ENCODE results near the gene MLXIP.
"Not testable (repeated sequence)": the region's sequence is repeated elsewhere in the genome, so short reads cannot be mapped to it uniquely, and the experiment has no call there.

MLXIP gene

GRCh38 chr12:122054842-122055520, 23.6 kb upstream of the MLXIP start:
- no peak for DNase-seq (ENCODE audit: low read depth in 2 of 3, low spot score in 1 of 3)

- not testable (repeated sequence) for DNase-seq (ENCODE audit: low read depth in 2 of 3, low spot score in 1 of 3)
Measured at GRCh38 chr12:122056406-122056805, 22.1 kb upstream of the MLXIP start.

- DNase-seq (ENCODE audit: low read depth in 2 of 3, low spot score in 1 of 3): no peak
Measured at GRCh38 chr12:122057007-122057735, 21.4 kb upstream of the MLXIP start.

GRCh38 chr12:122057769-122058168, 20.8 kb upstream of the MLXIP start:
- no peak for DNase-seq (ENCODE audit: low read depth in 2 of 3, low spot score in 1 of 3)

GRCh38 chr12:122058549-122059149, 19.9 kb upstream of the MLXIP start:
- no peak for DNase-seq (ENCODE audit: low read depth in 2 of 3, low spot score in 1 of 3)

GRCh38 chr12:122059203-122059960, 19.2 kb upstream of the MLXIP start:
- DNase-seq (ENCODE audit: low read depth in 2 of 3, low spot score in 1 of 3): no peak

- DNase-seq (ENCODE audit: low read depth in 2 of 3, low spot score in 1 of 3): no peak
Measured at GRCh38 chr12:122060081-122060501, 18.5 kb upstream of the MLXIP start.

- no peak for DNase-seq (ENCODE audit: low read depth in 2 of 3, low spot score in 1 of 3)
Measured at GRCh38 chr12:122061253-122061652, 17.3 kb upstream of the MLXIP start.

GRCh38 chr12:122062832-122063693, 15.5 kb upstream of the MLXIP start:
- no peak for DNase-seq (ENCODE audit: low read depth in 2 of 3, low spot score in 1 of 3)

- DNase-seq (ENCODE audit: low read depth in 2 of 3, low spot score in 1 of 3): no peak
Measured at GRCh38 chr12:122063694-122064024, 14.9 kb upstream of the MLXIP start.

GRCh38 chr12:122064025-122064777, 14.4 kb upstream of the MLXIP start:
- DNase-seq (ENCODE audit: low read depth in 2 of 3, low spot score in 1 of 3): peak in 1 of 3 donors; percentile 31

- DNase-seq (ENCODE audit: low read depth in 2 of 3, low spot score in 1 of 3): no peak
Measured at GRCh38 chr12:122064780-122065588, 13.6 kb upstream of the MLXIP start.

GRCh38 chr12:122067548-122067947, 11.0 kb upstream of the MLXIP start:
- DNase-seq (ENCODE audit: low read depth in 2 of 3, low spot score in 1 of 3): no peak

GRCh38 chr12:122067966-122068365, 10.6 kb upstream of the MLXIP start:
- no peak for DNase-seq (ENCODE audit: low read depth in 2 of 3, low spot score in 1 of 3)

- no peak for DNase-seq (ENCODE audit: low read depth in 2 of 3, low spot score in 1 of 3)
Measured at GRCh38 chr12:122072031-122072970, 6.3 kb upstream of the MLXIP start.

- no peak for DNase-seq (ENCODE audit: low read depth in 2 of 3, low spot score in 1 of 3)
Measured at GRCh38 chr12:122073815-122074214, 4.7 kb upstream of the MLXIP start.

GRCh38 chr12:122076743-122077495, 1.6 kb upstream of the MLXIP start:
- no peak for DNase-seq (ENCODE audit: low read depth in 2 of 3, low spot score in 1 of 3)

Data from stimulated activated CD4-positive, alpha-beta T cell treated with anti-CD3 and anti-CD28 coated beads, Interleukin-12 subunit alpha, Interleukin-12 subunit beta, amount 100 ng/mL, for 48 hours (primary cell).